ENCODE results near the gene SLC49A3. TPM values are rescaled to one million over a fixed set of nuclear protein-coding genes. Genes with fewer than 3 reads are reported as not detected.

The SLC49A3 gene
- polyA plus RNA-seq, 1 donor from 2014 or later = not detected

DNA sequence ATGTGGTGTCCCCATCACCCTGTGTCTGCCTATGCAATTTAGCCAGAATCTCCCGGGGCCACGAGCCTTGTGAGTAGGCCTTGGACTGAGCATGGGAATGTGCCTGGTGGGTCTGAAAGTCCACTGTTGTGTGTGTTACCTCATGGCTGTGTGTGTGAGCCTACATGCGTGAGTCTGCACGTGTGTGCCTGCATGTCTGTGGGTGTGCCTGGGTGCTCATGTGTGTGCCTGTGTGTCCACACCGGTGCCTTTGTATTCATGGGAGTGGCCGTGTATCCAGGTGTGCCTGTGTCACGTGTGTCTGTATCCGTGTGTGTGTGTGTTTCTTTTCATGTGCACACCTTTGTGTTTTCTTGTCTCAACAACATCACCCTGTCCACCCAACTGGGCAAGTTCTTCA, 29.1 kb downstream of the SLC49A3 start (continued):
- TF ChIP-seq, protein P1, sequence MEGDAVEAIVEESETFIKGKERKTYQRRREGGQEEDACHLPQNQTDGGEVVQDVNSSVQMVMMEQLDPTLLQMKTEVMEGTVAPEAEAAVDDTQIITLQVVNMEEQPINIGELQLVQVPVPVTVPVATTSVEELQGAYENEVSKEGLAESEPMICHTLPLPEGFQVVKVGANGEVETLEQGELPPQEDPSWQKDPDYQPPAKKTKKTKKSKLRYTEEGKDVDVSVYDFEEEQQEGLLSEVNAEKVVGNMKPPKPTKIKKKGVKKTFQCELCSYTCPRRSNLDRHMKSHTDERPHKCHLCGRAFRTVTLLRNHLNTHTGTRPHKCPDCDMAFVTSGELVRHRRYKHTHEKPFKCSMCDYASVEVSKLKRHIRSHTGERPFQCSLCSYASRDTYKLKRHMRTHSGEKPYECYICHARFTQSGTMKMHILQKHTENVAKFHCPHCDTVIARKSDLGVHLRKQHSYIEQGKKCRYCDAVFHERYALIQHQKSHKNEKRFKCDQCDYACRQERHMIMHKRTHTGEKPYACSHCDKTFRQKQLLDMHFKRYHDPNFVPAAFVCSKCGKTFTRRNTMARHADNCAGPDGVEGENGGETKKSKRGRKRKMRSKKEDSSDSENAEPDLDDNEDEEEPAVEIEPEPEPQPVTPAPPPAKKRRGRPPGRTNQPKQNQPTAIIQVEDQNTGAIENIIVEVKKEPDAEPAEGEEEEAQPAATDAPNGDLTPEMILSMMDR (IDR thresholded peaks at IDR 0.05; ENCODE audit: poor library complexity, severe bottlenecking) = no peak

DNA sequence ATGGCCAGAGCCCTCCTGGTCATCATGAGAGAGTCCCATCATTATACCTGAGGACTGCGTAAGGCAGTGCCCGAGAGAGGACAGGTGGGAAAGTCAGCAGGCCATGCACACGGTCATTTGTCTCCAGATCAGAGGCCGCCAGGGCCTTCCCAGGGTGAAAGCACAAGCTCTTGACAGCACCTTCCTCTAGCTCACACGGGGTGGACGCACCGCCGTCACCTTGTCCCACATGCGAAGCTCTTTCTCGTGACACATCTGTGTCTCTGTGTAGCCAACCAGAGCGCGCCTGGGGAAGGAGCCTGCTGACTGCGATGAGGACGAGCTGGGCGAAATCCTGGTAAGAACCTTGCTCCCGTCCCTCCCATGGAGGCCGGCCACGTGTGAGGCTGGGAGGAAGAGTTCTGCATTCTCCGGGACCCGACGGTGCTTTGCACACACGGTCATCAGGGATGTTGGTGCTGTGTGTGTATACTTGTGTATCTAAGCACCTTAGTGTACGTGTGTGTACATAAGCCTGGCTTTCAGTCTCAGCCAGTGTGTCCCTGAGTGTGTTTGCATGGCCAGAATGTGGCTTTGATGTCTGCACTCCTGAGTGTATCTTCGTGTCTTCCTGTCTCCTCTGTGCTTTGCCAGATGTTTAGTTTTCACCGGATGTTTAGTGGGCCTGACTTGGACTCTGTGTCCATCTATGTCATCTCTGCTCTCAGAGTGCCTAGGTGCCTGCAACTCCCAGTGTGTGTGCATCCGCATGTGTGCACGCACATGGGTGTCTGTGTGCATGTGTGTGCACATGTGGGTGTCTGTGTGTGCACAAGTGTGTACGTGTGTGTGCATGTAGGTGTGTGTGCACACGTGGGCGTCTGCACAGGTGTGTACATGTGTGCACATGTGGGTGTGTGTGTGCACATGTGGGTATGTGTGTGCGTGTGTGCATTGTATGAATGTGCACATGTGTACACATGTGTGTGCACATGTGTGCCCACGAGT, 30.0 kb downstream of the SLC49A3 start:
- no peak overlapping the region for H3K9ac ChIP-seq (ENCODE audit: low read length)
- TF ChIP-seq SMC3 (conservative IDR thresholded peaks at IDR 0.05; ENCODE audit: poor library complexity) = no peak
- TF ChIP-seq MXI1 (conservative IDR thresholded peaks at IDR 0.05; ENCODE audit: poor library complexity, severe bottlenecking) = no peak
- TF ChIP-seq, protein P2, sequence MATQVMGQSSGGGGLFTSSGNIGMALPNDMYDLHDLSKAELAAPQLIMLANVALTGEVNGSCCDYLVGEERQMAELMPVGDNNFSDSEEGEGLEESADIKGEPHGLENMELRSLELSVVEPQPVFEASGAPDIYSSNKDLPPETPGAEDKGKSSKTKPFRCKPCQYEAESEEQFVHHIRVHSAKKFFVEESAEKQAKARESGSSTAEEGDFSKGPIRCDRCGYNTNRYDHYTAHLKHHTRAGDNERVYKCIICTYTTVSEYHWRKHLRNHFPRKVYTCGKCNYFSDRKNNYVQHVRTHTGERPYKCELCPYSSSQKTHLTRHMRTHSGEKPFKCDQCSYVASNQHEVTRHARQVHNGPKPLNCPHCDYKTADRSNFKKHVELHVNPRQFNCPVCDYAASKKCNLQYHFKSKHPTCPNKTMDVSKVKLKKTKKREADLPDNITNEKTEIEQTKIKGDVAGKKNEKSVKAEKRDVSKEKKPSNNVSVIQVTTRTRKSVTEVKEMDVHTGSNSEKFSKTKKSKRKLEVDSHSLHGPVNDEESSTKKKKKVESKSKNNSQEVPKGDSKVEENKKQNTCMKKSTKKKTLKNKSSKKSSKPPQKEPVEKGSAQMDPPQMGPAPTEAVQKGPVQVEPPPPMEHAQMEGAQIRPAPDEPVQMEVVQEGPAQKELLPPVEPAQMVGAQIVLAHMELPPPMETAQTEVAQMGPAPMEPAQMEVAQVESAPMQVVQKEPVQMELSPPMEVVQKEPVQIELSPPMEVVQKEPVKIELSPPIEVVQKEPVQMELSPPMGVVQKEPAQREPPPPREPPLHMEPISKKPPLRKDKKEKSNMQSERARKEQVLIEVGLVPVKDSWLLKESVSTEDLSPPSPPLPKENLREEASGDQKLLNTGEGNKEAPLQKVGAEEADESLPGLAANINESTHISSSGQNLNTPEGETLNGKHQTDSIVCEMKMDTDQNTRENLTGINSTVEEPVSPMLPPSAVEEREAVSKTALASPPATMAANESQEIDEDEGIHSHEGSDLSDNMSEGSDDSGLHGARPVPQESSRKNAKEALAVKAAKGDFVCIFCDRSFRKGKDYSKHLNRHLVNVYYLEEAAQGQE (IDR thresholded peaks at IDR 0.05; ENCODE audit: borderline replicate concordance) = no peak
- no peak for TF ChIP-seq POLR2AphosphoS5 (IDR thresholded peaks at IDR 0.05)
- TF ChIP-seq TAF1 (IDR thresholded peaks at IDR 0.05; ENCODE audit: low read depth) = no peak
- TF ChIP-seq, protein P1 (IDR thresholded peaks at IDR 0.05; ENCODE audit: poor library complexity, severe bottlenecking) = no peak
- TF ChIP-seq EZH2 (IDR thresholded peaks at IDR 0.05; ENCODE audit: borderline replicate concordance, insufficient read depth, low read length, poor library complexity, severe bottlenecking) = no peak
- no peak for TF ChIP-seq RAD21 (conservative IDR thresholded peaks at IDR 0.05)
- no peaks in the 10 kb centered on the region for H3K9me2 ChIP-seq (ENCODE audit: insufficient read depth, low read length)
- H3K27ac ChIP-seq (ENCODE audit: low read length) = no peak overlapping the region
- no peaks in the 10 kb centered on the region for H4K20me1 ChIP-seq (ENCODE audit: insufficient read depth)
- no peak overlapping the region for H3K4me3 ChIP-seq (ENCODE audit: low read length)
- H2AFZ ChIP-seq (ENCODE audit: low read depth, low read length) = no peak overlapping the region
- no peaks in the 10 kb centered on the region for H3F3A ChIP-seq (ENCODE audit: insufficient read depth, low read length, poor library complexity, severe bottlenecking)
- H3K79me2 ChIP-seq (replicated peaks; ENCODE audit: insufficient read depth, low read length) = no peaks in the 10 kb centered on the region
- no peaks in the 10 kb centered on the region for H3K36me3 ChIP-seq (ENCODE audit: insufficient read depth, low read length)
- H3K4me2 ChIP-seq (ENCODE audit: low read length) = no peak overlapping the region
- H3K9me3 ChIP-seq (ENCODE audit: low read length) = no peaks in the 10 kb centered on the region
- no peaks in the 10 kb centered on the region for H3K27me3 ChIP-seq (ENCODE audit: insufficient read depth, low read depth, low read length)

Measured in neural cell (in vitro differentiated cells).